ENCODE data around the gene LRRC19. TPM values are rescaled to one million over a fixed set of nuclear protein-coding genes. Genes with fewer than 3 reads are reported as not detected.

Gene LRRC19
- total and polyA plus RNA-seq, 10 donors, result not detected

DNA sequence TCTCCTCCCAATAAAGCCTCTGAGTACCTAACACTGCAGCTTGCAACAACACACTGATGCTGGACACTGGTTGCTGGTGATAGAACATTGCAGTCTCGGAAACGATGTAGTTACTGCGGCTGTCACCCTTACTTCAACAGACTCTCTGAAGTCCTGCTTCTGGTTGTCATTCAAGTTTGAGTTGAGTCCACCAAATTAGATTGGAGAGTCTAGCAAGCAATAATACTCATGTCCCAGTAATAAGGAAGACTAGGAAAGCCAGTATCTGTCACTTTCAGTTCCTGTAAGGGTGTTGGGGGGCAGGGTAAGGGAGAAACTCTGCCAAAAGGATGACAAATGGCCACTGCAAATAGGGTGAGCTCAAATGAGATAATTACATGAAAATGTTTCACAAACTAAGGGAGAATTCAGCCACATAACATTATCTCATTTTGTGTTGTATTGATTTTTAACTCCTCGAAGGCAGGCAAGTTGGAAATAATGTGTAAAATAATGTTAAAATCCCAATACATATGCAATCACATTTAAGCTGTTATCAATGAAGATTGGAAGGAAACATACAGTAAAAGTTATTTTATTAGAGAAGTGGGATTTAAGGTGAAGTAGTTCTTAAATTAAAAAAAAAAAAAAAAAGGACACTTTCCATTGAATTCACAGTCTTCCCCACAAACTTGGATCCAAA is 50.1 kb downstream of the LRRC19 start:
- TF ChIP-seq POLR2AphosphoS5 (IDR thresholded peaks at IDR 0.05) (no peak), POLR2A (IDR thresholded peaks at IDR 0.05) (no peak)
- TF ChIP-seq, protein P1, sequence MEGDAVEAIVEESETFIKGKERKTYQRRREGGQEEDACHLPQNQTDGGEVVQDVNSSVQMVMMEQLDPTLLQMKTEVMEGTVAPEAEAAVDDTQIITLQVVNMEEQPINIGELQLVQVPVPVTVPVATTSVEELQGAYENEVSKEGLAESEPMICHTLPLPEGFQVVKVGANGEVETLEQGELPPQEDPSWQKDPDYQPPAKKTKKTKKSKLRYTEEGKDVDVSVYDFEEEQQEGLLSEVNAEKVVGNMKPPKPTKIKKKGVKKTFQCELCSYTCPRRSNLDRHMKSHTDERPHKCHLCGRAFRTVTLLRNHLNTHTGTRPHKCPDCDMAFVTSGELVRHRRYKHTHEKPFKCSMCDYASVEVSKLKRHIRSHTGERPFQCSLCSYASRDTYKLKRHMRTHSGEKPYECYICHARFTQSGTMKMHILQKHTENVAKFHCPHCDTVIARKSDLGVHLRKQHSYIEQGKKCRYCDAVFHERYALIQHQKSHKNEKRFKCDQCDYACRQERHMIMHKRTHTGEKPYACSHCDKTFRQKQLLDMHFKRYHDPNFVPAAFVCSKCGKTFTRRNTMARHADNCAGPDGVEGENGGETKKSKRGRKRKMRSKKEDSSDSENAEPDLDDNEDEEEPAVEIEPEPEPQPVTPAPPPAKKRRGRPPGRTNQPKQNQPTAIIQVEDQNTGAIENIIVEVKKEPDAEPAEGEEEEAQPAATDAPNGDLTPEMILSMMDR (IDR thresholded peaks at IDR 0.05 in 8 of 11, conservative IDR thresholded peaks at IDR 0.05 in 3 of 11), result no peak
- DNase-seq, result no peak
- peak overlapping the region; percentile 40 to 76 (median 50) for H3K4me3 ChIP-seq

DNA sequence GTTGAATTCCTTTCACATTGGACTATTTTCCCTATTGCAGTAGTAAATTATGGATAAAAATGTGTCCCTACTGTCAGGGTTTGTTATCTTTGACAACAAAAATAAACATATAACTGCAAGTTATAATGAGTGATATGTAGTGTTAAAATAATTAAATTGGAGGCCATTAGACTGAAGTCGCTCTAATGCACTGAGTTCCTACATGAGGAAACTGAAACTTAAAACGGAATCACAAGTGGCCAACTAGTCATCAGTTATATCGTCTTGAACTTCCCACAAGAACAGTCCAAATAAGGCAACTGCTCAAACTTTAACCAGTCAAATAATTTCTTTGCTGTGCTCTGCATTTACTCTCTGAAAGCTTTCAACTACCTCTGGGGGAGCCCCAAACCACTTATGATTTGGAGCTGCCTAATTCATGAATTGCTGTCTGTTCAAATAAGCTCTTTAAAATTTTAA is 51.4 kb downstream of the LRRC19 start:
- DNase-seq, result no peak
- H3K4me3 ChIP-seq, result no peak overlapping the region
- peaks cover 0 to 29% (median 24%) of the 10 kb centered on the region in 6 donors for H3K4me1 ChIP-seq
- no peaks in the 10 kb centered on the region for H3K9me3 ChIP-seq
- TF ChIP-seq POLR2A (IDR thresholded peaks at IDR 0.05) (no peak), POLR2AphosphoS5 (IDR thresholded peaks at IDR 0.05) (no peak)
- TF ChIP-seq, protein P1 (IDR thresholded peaks at IDR 0.05 in 8 of 11, conservative IDR thresholded peaks at IDR 0.05 in 3 of 11), result no peak
- intact Hi-C loops (cut with DNase I; ENCODE audit: low total_unique reads), result no loop called here
- H3K36me3 ChIP-seq, result no peaks in the 10 kb centered on the region
- no peaks in the 10 kb centered on the region for H3K27me3 ChIP-seq (replicated peaks in 1 of 7)
- 54 to 67% (median 60%) methylated on average over 3 of the region's 3 CpGs for WGBS, 5 donors
- peak overlapping the region in 6 of 8 donors; percentile 8 to 91 (median 89) for H3K27ac ChIP-seq

More for the DNA sequence above, 50.1 kb downstream of the LRRC19 start:
- Histone ChIP-seq H3K9me3 (no peaks in the 10 kb centered on the region), H3K27ac (peak overlapping the region; percentile 82 to 91 (median 90)), H3K4me1 (peaks cover 0 to 29% (median 24%) of the 10 kb centered on the region in 6 donors), H3K36me3 (no peaks in the 10 kb centered on the region), H3K27me3 (replicated peaks in 1 of 7) (no peaks in the 10 kb centered on the region)
- intact Hi-C loops (cut with DNase I; ENCODE audit: low total_unique reads), result no loop called here
- WGBS, 5 donors, result 35 to 48% (median 41%) methylated on average over 4 of the region's 4 CpGs

DNA sequence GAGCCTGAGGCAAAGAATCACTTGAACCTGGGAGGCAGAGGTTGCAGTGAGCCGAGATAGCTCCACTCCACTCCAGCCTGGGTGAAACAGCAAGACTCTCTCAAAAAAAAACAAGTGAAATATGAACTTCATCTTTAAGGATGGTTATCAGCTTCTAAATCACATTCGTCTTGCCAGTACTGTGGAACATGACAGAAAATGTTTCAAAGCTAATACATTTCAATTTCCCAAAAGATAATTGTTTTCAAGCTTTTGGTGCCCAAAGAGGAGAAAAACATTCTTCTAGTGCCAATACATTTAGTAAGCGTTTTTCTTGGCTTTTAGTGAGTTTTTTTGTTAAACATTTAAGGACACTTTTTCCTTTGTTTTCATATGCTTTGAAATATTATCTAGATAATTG is 53.7 kb downstream of the LRRC19 start:
- no peak for TF ChIP-seq POLR2A (IDR thresholded peaks at IDR 0.05)
- TF ChIP-seq, protein P1 (IDR thresholded peaks at IDR 0.05 in 8 of 11, conservative IDR thresholded peaks at IDR 0.05 in 3 of 11), result no peak
- no peak for TF ChIP-seq POLR2AphosphoS5 (IDR thresholded peaks at IDR 0.05)
- no peak overlapping the region for H3K27ac ChIP-seq
- no peak overlapping the region for H3K4me3 ChIP-seq
- no peaks in the 10 kb centered on the region for H3K27me3 ChIP-seq (replicated peaks in 1 of 7)
- intact Hi-C loops (cut with DNase I; ENCODE audit: low total_unique reads), result no loop called here
- no peak for DNase-seq
- peaks cover 2 to 29% (median 23%) of the 10 kb centered on the region in 6 donors for H3K4me1 ChIP-seq
- H3K36me3 ChIP-seq, result no peaks in the 10 kb centered on the region
- no peaks in the 10 kb centered on the region for H3K9me3 ChIP-seq
- 87 to 94% (median 90%) methylated on average over 3 of the region's 3 CpGs for WGBS, 5 donors

DNA sequence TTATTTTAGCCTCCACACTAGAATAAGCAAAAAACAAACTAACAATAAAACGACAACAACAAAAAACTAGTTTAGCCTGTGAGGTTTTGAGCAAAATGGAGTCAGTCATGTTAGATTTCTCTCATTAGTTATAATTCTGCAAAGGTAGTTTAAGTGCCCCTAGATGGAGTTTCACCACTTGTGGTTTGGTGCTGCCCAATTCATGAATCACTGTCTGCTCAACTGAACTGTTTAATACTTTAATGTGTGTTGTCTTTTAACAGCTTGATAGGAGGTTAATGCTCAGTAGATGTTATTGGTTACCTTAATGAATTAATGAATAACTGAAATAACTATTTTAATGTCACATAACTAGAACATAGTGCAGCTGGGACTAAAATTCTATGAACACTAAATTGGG is 55.0 kb downstream of the LRRC19 start:
- Histone ChIP-seq H3K4me3 (no peak overlapping the region), H3K36me3 (no peaks in the 10 kb centered on the region), H3K9me3 (no peaks in the 10 kb centered on the region), H3K27ac (no peak overlapping the region), H3K27me3 (replicated peaks in 1 of 7) (no peaks in the 10 kb centered on the region), H3K4me1 (peaks cover 9 to 32% (median 26%) of the 10 kb centered on the region in 6 donors)
- no peak for DNase-seq
- intact Hi-C loops (cut with DNase I; ENCODE audit: low total_unique reads), result no loop called here
- WGBS, 5 donors, result 91 to 100% (median 93%) methylated on average over 1 of the region's 1 CpG
- TF ChIP-seq POLR2A (IDR thresholded peaks at IDR 0.05) (no peak), POLR2AphosphoS5 (IDR thresholded peaks at IDR 0.05) (no peak)
- TF ChIP-seq, protein P1 (IDR thresholded peaks at IDR 0.05 in 8 of 11, conservative IDR thresholded peaks at IDR 0.05 in 3 of 11), result no peak
